NCI-H146 treated with DMSO at 0.1 percent for 48 hours (cell line): ENCODE data around the gene BCAR1.
"Not testable (repeated sequence)": the region's sequence is repeated elsewhere in the genome, so short reads cannot be mapped to it uniquely, and the experiment has no call there.

Experiments
- DNase-seq: peaks from one replicate; lab custom pipeline; 2025; ENCODE audit not compliant: unreplicated experiment; lab: John Stamatoyannopoulos, UW

The BCAR1 gene

GRCh38 chr16:75256059-75256571 is 4.7 kb upstream of the BCAR1 start:
- DNase-seq = no peak

- no peak for DNase-seq
These were observed 3.0 kb upstream of the BCAR1 start for GRCh38 chr16:75254359-75254837.

GRCh38 chr16:75252946-75253911 is 1.8 kb upstream of the BCAR1 start:
- no peak for DNase-seq

GRCh38 chr16:75252049-75252864 is 833 bp upstream of the BCAR1 start:
- DNase-seq = no peak

- DNase-seq = no peak
These were observed 580 bp downstream of the BCAR1 start for GRCh38 chr16:75250809-75251279.

- DNase-seq = no peak
These were observed 1.2 kb downstream of the BCAR1 start for GRCh38 chr16:75250089-75250808.

GRCh38 chr16:75249441-75249840 is 2.0 kb downstream of the BCAR1 start:
- no peak for DNase-seq

GRCh38 chr16:75248536-75249380 is 2.7 kb downstream of the BCAR1 start:
- no peak for DNase-seq

GRCh38 chr16:75248142-75248535 is 3.3 kb downstream of the BCAR1 start:
- no peak for DNase-seq

- DNase-seq = no peak
These were observed 4.2 kb downstream of the BCAR1 start for GRCh38 chr16:75247249-75247648.

GRCh38 chr16:75246504-75247205 is 4.8 kb downstream of the BCAR1 start:
- DNase-seq = no peak

GRCh38 chr16:75244844-75245758 is 6.3 kb downstream of the BCAR1 start:
- no peak for DNase-seq

GRCh38 chr16:75244225-75244809 is 7.1 kb downstream of the BCAR1 start:
- no peak for DNase-seq

- no peak for DNase-seq
These were observed 7.7 kb downstream of the BCAR1 start for GRCh38 chr16:75243667-75244224.

- not testable (repeated sequence) for DNase-seq
These were observed 8.9 kb downstream of the BCAR1 start for GRCh38 chr16:75242436-75243078.

- DNase-seq = no peak
These were observed 9.5 kb downstream of the BCAR1 start for GRCh38 chr16:75241955-75242354.

GRCh38 chr16:75241412-75241811 is 10.0 kb downstream of the BCAR1 start:
- no peak for DNase-seq
